ENCODE results near the gene SELENOW. TPM values are rescaled to one million over a fixed set of nuclear protein-coding genes. Genes with fewer than 3 reads are reported as not detected.
A peak's percentile ranks its signal among the peaks of the same experiment; 100 is the strongest.

The SELENOW gene
- polyA plus RNA-seq, 3 donors: 103 to 204 (median 171) TPM

DNA sequence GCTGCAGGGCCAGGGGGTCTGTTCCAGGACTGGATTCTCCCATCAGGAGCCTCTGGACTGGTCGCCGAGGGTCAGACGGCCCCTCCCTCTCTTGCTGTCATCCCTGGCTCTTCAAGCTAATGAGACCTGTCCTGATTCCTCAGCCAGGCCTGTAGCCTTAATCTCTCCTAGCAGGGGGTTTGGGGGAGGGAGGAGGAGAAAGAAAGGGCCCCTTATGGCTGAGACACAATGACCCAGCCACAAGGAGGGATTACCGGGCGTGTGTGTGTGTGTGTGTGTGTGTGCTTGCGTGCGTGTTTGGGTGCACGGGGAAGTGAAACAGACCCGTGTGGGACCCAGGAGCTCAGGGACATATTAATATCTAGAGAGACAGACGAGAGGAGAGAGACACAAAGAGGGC lies 41.4 kb downstream of the SELENOW start:
- Mint-ChIP-seq H3K27me3 (ENCODE audit: low read depth in 3 of 3) (peaks cover 29 to 38% (median 31%) of the 10 kb centered on the region in 3 donors), H3K4me3 (peak overlapping the region in 1 of 2 donors; percentile 74), H3K4me1 (peaks cover 7% of the 10 kb centered on the region), H3K9me3 (peaks cover 0 to 3% (median 2%) of the 10 kb centered on the region in 7 donors), H3K27ac (peak overlapping the region in 1 of 7 donors; percentile 43), H3K36me3 (no peaks in the 10 kb centered on the region)
- 12% methylated on average over 7 of the region's 10 CpGs for WGBS (ENCODE audit: insufficient coverage)
- no peaks in the 10 kb centered on the region for H3K79me2 ChIP-seq (ENCODE audit: insufficient read depth, low read length)
- DNase-seq: peak in 1 of 3 donors; percentile 10
- no peak overlapping the region for H3K27ac ChIP-seq (ENCODE audit: low read depth in 1 of 2, low read length in 2 of 2)
- peaks cover 0 to 15% of the 10 kb centered on the region in 2 donors for H3K27me3 ChIP-seq (ENCODE audit: control insufficient read depth in 2 of 2, insufficient read depth in 2 of 2, low read length in 2 of 2)
- H3K9ac ChIP-seq (ENCODE audit: insufficient read depth, low read length, poor library complexity, severe bottlenecking): no peak overlapping the region
- H2AFZ ChIP-seq (ENCODE audit: insufficient read depth, low read depth, low read length, poor library complexity, severe bottlenecking): no peak overlapping the region
- intact Hi-C loops (cut with micrococcal nuclease): no loop called here
- TF ChIP-seq, protein P1, sequence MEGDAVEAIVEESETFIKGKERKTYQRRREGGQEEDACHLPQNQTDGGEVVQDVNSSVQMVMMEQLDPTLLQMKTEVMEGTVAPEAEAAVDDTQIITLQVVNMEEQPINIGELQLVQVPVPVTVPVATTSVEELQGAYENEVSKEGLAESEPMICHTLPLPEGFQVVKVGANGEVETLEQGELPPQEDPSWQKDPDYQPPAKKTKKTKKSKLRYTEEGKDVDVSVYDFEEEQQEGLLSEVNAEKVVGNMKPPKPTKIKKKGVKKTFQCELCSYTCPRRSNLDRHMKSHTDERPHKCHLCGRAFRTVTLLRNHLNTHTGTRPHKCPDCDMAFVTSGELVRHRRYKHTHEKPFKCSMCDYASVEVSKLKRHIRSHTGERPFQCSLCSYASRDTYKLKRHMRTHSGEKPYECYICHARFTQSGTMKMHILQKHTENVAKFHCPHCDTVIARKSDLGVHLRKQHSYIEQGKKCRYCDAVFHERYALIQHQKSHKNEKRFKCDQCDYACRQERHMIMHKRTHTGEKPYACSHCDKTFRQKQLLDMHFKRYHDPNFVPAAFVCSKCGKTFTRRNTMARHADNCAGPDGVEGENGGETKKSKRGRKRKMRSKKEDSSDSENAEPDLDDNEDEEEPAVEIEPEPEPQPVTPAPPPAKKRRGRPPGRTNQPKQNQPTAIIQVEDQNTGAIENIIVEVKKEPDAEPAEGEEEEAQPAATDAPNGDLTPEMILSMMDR (IDR thresholded peaks at IDR 0.05): no peak
- no peaks in the 10 kb centered on the region for H3K36me3 ChIP-seq (replicated peaks in 1 of 2; ENCODE audit: control insufficient read depth in 1 of 2, insufficient read depth in 2 of 2, low read length in 2 of 2)
- H4K20me1 ChIP-seq (ENCODE audit: insufficient read depth, low read length): no peaks in the 10 kb centered on the region
- no peak overlapping the region for H3K4me3 ChIP-seq (replicated peaks in 1 of 3; ENCODE audit: low read depth in 2 of 3, low read length in 3 of 3)
- H3K9me3 ChIP-seq (replicated peaks in 1 of 2; ENCODE audit: control insufficient read depth in 1 of 2, insufficient read depth in 1 of 2, low read length in 2 of 2): no peaks in the 10 kb centered on the region
- H3K4me1 ChIP-seq (ENCODE audit: control insufficient read depth in 1 of 2, insufficient read depth in 2 of 2, low read length in 2 of 2): no peaks in the 10 kb centered on the region
- H3K4me2 ChIP-seq (replicated peaks; ENCODE audit: extremely low read depth, low read length, poor library complexity, severe bottlenecking): no peak overlapping the region

DNA sequence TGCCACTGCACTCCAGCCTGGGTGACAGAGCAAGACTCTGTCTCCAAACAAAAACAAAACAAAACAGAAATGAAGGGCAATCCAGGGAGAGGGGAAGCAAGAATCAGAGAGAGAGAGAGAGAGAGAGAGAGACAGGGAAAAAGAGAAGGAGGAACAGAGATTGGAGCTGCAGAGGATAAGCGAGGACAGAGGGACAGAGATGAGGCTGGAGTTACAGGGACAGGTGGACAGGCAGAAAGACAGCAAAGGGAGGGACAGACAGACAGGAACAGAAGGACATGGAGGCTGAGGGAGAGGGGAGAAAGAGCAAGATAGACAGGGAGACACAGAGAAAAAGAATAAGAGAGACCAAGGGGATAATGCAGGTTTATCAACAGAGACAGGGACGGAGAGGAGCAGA lies 41.9 kb downstream of the SELENOW start:
- Histone ChIP-seq H3K4me1 (ENCODE audit: control insufficient read depth in 1 of 2, insufficient read depth in 2 of 2, low read length in 2 of 2) (no peaks in the 10 kb centered on the region), H3K4me2 (replicated peaks; ENCODE audit: extremely low read depth, low read length, poor library complexity, severe bottlenecking) (no peak overlapping the region), H3K79me2 (ENCODE audit: insufficient read depth, low read length) (no peaks in the 10 kb centered on the region), H3K36me3 (replicated peaks in 1 of 2; ENCODE audit: control insufficient read depth in 1 of 2, insufficient read depth in 2 of 2, low read length in 2 of 2) (no peaks in the 10 kb centered on the region), H3K4me3 (replicated peaks in 1 of 3; ENCODE audit: low read depth in 2 of 3, low read length in 3 of 3) (no peak overlapping the region), H2AFZ (ENCODE audit: insufficient read depth, low read depth, low read length, poor library complexity, severe bottlenecking) (no peak overlapping the region), H3K9me3 (replicated peaks in 1 of 2; ENCODE audit: control insufficient read depth in 1 of 2, insufficient read depth in 1 of 2, low read length in 2 of 2) (no peaks in the 10 kb centered on the region), H3K27ac (ENCODE audit: low read depth in 1 of 2, low read length in 2 of 2) (no peak overlapping the region), H4K20me1 (ENCODE audit: insufficient read depth, low read length) (no peaks in the 10 kb centered on the region), H3K9ac (ENCODE audit: insufficient read depth, low read length, poor library complexity, severe bottlenecking) (no peak overlapping the region), H3K27me3 (ENCODE audit: control insufficient read depth in 2 of 2, insufficient read depth in 2 of 2, low read length in 2 of 2) (peaks cover 0 to 15% of the 10 kb centered on the region in 2 donors)
- intact Hi-C loops (cut with micrococcal nuclease): no loop called here
- no peak for DNase-seq
- peaks cover 0 to 3% (median 2%) of the 10 kb centered on the region in 7 donors for H3K9me3 Mint-ChIP-seq
- H3K4me3 Mint-ChIP-seq: peak overlapping the region in 1 of 2 donors; percentile 18
- H3K36me3 Mint-ChIP-seq: no peaks in the 10 kb centered on the region
- TF ChIP-seq, protein P1 (IDR thresholded peaks at IDR 0.05): no peak
- H3K27ac Mint-ChIP-seq: no peak overlapping the region
- peaks cover 7% of the 10 kb centered on the region for H3K4me1 Mint-ChIP-seq
- WGBS (ENCODE audit: insufficient coverage): 89% methylated on average over 2 of the region's 2 CpGs
- H3K27me3 Mint-ChIP-seq (ENCODE audit: low read depth in 3 of 3): peaks cover 29 to 38% (median 31%) of the 10 kb centered on the region in 3 donors
